GM18867 (cell line): Measurements from ENCODE around the gene MAPK8IP2.

Experiments
- ATAC-seq: cut with Tn5 transposase; IDR thresholded peaks from one replicate; pipeline ENCODE4 v1.9.1; 2021; ENCODE audit warnings: mild to moderate bottlenecking, moderate library complexity; ENCODE audit not compliant: unreplicated experiment

Gene MAPK8IP2

DNA sequence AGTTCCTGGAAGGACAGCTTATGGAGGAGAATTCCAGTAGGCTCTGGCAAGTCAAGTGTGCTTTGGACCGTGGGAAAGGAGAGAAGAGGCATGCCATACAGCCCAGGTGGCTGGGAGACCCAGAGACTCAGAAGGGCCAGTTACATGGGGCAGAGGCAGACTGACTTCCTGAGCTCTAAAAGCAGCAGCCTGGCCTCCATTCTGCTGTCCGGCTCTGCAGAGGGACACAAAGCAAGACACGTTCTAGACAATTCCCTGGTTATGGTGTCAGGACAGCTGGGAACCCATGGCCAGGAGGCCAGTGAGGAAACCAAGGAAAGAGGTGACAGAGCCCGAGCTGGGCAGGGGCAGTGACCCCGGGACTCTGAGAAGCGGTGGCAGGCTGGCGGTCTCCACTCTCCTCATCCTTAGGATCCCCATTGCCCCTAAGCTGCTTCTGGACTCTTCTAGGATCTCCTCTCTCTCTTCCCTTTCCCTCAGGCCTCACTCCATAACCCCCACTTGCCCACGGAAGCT lies 25.1 kb upstream of the MAPK8IP2 start:
- no peak for ATAC-seq

DNA sequence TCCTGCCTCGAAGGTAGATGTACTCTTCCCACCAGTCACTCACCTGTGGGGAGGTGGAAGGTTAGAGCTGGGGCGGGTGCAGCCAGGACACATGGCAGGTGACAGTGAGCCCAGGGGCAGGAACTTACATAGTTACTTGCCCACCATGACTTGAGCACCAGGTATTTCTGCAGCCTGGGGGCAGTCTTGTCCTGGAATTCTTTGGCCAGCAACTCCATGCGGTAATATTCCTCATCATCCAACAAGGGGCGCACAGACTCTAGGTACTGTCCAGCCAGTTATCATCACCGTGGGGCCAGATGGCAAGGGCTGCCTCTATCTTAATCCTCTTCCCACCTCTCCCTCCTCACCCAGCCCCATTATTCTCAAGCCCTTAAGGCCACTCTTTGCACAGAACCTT lies 24.5 kb upstream of the MAPK8IP2 start:
- ATAC-seq = no peak

DNA sequence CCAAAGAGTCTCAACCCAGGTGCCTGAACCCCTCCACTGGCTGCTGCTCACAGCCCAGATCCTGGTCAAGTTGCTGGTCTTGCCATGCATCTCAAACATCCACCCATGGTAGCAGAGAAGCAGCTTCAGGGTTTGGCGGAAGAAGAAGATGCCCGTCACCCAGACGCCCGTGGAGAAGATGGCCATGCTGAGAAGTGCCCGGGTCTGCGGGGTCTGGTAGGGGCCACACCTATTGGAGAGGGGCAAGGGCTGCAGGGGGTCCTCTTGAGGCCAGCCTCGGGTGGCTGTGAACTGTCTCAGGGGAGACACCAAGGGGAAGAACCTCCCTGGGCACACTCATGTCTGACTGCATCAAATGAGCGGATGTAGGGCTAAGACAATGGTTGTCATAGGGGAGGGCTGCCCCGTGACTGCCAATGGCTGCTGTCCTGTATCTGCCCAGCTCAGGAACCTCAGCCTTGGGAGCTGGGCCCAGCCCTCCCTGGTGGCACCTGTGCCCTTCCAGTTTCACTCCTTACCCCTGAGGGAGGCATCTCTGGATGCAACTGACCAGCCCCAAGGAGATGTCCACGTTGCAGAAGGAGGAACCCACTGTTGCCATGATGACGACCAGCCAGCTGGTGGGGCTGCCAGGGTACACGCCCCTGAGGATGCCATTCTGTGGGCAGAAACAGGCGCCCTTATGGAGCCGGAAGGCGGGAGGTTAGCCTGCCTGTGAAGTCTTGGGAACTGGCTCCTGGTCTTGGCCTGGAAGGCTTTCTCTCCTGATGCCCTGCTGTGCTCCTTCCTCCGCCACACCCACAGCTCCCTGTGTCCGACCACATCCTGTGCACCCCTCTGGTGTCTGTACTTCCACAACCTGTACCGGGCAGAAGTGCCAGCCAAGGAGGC lies 23.5 kb upstream of the MAPK8IP2 start:
- ATAC-seq = no peak

GRCh38 chr22:50577697-50577986 lies 23.0 kb upstream of the MAPK8IP2 start:
- no peak for ATAC-seq

GRCh38 chr22:50577987-50578775 lies 22.4 kb upstream of the MAPK8IP2 start, which contains the start of gene CPT1B:
TSS of gene CPT1B (minus strand) at chr22:50578427. CDS start at chr22:50577915, 512 bp downstream.
- no peak for ATAC-seq

DNA sequence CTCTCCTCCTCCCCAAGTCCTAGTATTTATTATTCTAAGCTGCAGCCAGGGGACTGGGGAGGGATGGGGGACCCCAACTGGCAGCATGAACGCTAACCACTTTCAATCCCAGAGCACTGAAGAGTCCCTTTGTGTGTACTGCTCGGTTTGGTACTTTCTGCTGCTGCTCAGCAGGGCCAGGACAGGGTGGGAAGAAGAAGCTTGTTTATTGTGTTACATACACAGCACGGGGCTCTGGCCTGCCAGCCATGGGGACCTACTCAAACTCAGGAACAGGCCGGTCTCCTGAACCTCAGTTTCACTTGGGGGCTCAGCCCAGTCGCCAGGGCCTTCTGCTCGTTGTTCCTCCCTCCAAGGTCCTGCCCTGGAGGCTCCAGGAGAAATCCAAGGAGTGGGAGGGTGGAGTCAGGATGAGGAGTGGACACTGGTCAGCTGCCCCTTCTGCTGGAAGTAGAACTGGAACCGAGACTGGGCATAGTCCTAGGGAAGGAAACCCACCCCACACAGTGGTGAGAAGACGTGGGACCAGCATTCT lies 21.8 kb upstream of the MAPK8IP2 start:
- no peak for ATAC-seq

- no peak for ATAC-seq
These were observed 20.8 kb upstream of the MAPK8IP2 start for GRCh38 chr22:50579752-50580151.

DNA sequence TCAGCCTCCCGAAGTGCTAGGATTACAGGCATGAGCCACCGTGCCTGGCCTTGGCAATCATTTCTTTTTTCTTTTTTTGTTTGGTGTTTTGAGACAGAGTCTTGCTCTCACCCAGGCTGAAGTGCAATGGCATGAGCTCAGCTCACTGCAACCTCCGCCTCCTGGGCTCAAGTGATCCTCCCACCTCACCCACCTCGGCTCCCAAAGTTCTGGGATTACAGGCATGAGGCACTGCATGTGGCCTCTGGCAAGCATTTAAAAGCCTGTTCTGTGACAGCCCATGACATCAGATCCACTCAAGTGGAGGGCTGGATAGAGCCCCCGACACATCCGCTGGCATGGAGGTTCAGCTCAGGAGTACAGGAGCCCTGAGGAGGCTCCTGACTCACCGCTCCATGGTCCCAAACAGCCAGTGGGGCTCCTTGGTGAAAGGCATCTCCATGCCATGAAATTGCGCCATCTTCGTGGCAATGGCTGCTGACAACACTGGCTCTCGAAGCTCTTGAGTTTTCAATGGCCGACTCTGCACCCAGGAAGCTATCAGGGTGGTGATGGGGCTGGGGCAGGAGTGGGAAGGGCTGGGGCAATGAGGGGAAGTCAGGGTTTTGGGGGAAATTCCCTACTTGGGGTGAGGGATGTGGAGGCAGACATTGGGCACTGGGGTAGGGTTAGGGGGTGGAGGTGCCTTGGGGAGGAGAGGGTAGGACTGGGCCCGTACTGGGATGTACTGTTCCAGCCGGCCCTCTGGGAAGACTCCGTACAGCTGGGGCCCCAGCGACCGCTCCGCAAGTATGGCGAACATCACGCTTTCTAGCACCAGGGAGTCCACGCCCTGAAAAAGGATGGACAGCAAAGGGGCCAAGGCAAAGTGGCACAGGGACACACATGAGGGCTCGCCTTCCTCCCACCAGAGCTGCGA lies 19.3 kb upstream of the MAPK8IP2 start:
- ATAC-seq = no peak

- ATAC-seq = no peak
These were observed 18.6 kb upstream of the MAPK8IP2 start for GRCh38 chr22:50581950-50582492.

- ATAC-seq = peak; percentile 86
These were observed 17.9 kb upstream of the MAPK8IP2 start, which contains the start of gene CHKB for GRCh38 chr22:50582493-50583293. TSS of gene CHKB (minus strand) at chr22:50582849. CDS start at chr22:50582781, 68 bp downstream.

- peak; percentile 25 for ATAC-seq
These were observed 17.2 kb upstream of the MAPK8IP2 start for GRCh38 chr22:50583294-50583861.

- ATAC-seq = no peak
These were observed 16.2 kb upstream of the MAPK8IP2 start for GRCh38 chr22:50584106-50585096.

- no peak for ATAC-seq
These were observed 15.4 kb upstream of the MAPK8IP2 start for GRCh38 chr22:50585238-50585637.

DNA sequence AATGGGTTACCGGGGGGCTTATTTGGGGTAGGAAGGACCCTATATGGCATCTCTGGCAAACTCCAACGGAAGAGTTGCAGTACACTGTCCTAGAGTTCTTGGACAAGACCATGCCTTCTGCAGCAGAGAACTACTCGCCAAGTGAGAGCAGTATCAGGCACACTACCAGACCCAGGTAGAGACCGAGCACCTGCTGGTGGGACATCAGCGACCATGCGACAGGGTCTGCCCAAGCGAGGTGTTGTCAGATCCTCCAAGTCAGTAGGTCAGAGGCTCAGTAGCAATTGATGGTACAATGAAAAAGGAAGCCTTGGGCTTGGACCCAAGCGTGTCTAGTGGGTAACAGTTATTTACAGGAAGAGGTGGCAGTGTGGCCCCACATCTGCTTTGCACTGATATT lies 14.8 kb upstream of the MAPK8IP2 start:
- no peak for ATAC-seq

DNA sequence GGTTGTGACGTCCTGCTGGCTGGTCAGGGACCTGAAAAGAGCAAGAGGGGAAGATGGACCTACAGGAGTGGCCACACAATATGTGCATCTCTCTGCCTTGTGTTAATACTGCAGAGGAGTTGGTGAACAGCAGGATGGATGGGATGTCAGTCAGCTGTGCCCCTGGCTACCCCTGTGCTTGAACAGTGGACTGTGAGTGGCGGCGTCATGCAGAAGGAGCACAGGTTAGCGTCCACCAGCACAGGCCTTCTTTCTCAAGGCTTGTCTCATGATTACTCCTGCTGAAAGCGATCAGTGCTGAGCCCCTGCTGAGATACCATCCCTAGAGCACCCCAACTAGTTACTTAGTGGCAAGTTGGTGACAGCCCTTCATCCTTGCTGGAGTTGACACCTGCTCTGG lies 14.2 kb upstream of the MAPK8IP2 start:
- no peak for ATAC-seq

DNA sequence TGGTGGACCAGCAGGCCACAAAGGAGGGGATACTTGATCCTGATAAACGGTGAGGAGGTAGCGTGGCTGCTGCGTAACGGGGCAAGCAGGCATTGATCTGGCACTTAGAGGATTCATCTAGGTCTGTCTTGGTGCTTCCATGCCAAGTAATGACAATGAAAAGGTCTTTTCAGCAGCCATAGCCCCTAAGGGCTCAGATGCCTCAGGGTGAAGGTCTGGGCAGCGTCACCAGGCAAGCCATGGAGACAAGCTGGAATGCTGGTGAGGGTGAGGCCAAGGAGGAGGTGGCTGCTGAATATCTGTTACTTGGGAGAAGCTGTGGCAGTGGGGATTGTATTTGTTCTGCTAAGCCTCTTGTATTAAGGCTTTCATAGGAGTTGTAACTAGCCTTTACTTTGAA lies 13.2 kb upstream of the MAPK8IP2 start:
- no peak for ATAC-seq

- no peak for ATAC-seq
These were observed 5.4 kb upstream of the MAPK8IP2 start for GRCh38 chr22:50595189-50595588.

DNA sequence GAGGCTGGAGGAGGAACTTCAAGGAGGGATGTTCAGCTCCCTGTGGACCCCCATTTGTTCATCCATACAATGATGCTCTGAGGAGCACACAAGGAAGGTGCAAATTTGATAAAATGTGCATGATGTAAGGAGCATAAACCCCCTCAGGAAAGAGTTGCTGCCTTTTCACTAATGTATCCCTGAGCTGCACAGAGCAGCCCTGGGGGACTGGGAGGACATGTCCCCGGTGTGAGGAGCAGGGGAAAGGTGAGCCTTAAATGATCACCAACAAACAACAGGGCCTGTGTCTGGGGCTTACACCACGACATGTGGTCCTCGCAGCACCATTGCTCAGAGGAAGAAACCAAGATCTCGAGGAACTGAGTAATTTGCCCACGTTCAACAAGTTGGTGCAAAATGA lies 3.5 kb upstream of the MAPK8IP2 start:
- ATAC-seq = no peak
